HFFc6 (cell line): ENCODE data around the gene D2HGDH. TPM values are rescaled to one million over a fixed set of nuclear protein-coding genes. Genes with fewer than 3 reads are reported as not detected.
A peak's percentile ranks its signal among the peaks of the same experiment; 100 is the strongest.

Source experiments
- DNase-seq: peaks from one replicate; pipeline ENCODE4 v3.0.0-alpha.2; 2018
- H3K27ac Mint-ChIP-seq: 2 replicates; pipeline ENCODE4 v1.8.0; 2020; ENCODE audit warnings: mild to moderate bottlenecking, mixed read lengths
- H3K27me3 Mint-ChIP-seq: 2 replicates; pipeline ENCODE4 v1.8.0; 2021; ENCODE audit warnings: mild to moderate bottlenecking, moderate library complexity, mixed read lengths; ENCODE audit not compliant: insufficient read depth
- H3K36me3 Mint-ChIP-seq: 2 replicates; pipeline ENCODE4 v1.8.0; 2021; ENCODE audit warnings: low read depth, mixed read lengths
- H3K4me1 Mint-ChIP-seq: 2 replicates; pipeline ENCODE4 v1.8.0; 2020; ENCODE audit warnings: low read depth, mixed read lengths
- H3K4me3 Mint-ChIP-seq: 2 replicates; pipeline ENCODE4 v1.8.0; 2020; ENCODE audit warnings: mild to moderate bottlenecking, moderate library complexity, mixed read lengths
- H3K9me3 Mint-ChIP-seq: 2 replicates; pipeline ENCODE4 v1.8.0; 2020; ENCODE audit warnings: mild to moderate bottlenecking, mixed read lengths
- CTCF ChIP-seq: fragments of 200-600 bp; sonication (generic); IDR thresholded peaks from 2 replicates; pipeline ENCODE4 v1.5.0; 2021; ENCODE audit warnings: antibody characterized with exemption, mild to moderate bottlenecking
- long read RNA-seq: library from polyadenylated mRNA; unstranded; transcript quantifications from one replicate; pipeline ENCODE4 v2.0.0, GENCODE V29; 2019
- total RNA-seq, 6 experiments: library from RNA; stranded (reverse); fragmentation: NEBNext Ultra II Directional; extraction: Animal tissue kit (Norgen Biotek cat#: 25700); gene quantifications; 2 replicates in 1 of 6; 3 replicates in 5 of 6; pipeline ENCODE4 v1.2.3, GENCODE V29; 2021

The D2HGDH gene
- total RNA-seq = 10 to 100 TPM; 14.0 to 21.6 (median 16.4) TPM
- long read RNA-seq, transcript D2HGDH-201 (10 exons, 2,617 nt) = major isoform, 9 of 19 reads
- long read RNA-seq, partial matches to known transcripts = 4 of 19 reads
- long read RNA-seq, other reads (novel, unspliced or antisense) = 5 of 19 reads

GRCh38 chr2:241734467-241735208, at the start of gene D2HGDH:
TSS of gene D2HGDH (plus strand) at chr2:241734630. CDS start at chr2:241735225, 595 bp downstream.
- peak; percentile 69 for DNase-seq
- H3K9me3 Mint-ChIP-seq = no peaks in the 10 kb centered on the region
- 0 out of 2 replicates have a peak within 1 kb of the TSS, but pooled peaks have one; percentile 13 for H3K27ac Mint-ChIP-seq
- TF ChIP-seq CTCF = no peak
- H3K4me1 Mint-ChIP-seq = peaks cover 18% of the 10 kb centered on the region
- H3K4me3 Mint-ChIP-seq = peak within 1 kb of the TSS; percentile 83
- H3K27me3 Mint-ChIP-seq = no peaks in the 10 kb centered on the region; the same call in 1 of the 2 replicates
- H3K36me3 Mint-ChIP-seq = peaks cover 4% of the 10 kb centered on the region; the same call in 1 of the 2 replicates

GRCh38 chr2:241686324-241686649, 48.1 kb upstream of the D2HGDH start:
- Mint-ChIP-seq H3K9me3 (no peaks in the 10 kb centered on the region), H3K36me3 (peaks cover 38% of the 10 kb centered on the region), H3K27ac (peak overlapping the region; percentile 76), H3K27me3 (no peaks in the 10 kb centered on the region; the same call in 1 of the 2 replicates), H3K4me3 (peak overlapping the region; percentile 92), H3K4me1 (peaks cover 27% of the 10 kb centered on the region)
- DNase-seq = no peak
- TF ChIP-seq CTCF = no peak

- TF ChIP-seq CTCF = no peak
- Mint-ChIP-seq H3K4me3 (peak within 1 kb of the TSS; percentile 92), H3K36me3 (peaks cover 33% of the 10 kb centered on the region), H3K4me1 (peaks cover 22% of the 10 kb centered on the region), H3K9me3 (no peaks in the 10 kb centered on the region), H3K27ac (peak within 1 kb of the TSS; percentile 95), H3K27me3 (no peaks in the 10 kb centered on the region; the same call in 1 of the 2 replicates)
- DNase-seq = peak; percentile 95
Measured at GRCh38 chr2:241686650-241687425, 47.6 kb upstream of the D2HGDH start, which contains the start of gene DTYMK. TSS of gene DTYMK (minus strand) at chr2:241686815. CDS start at chr2:241686783, 32 bp downstream.

- Mint-ChIP-seq H3K27me3 (peaks cover 4% of the 10 kb centered on the region), H3K36me3 (peaks cover 34% of the 10 kb centered on the region), H3K4me3 (no peak overlapping the region), H3K27ac (no peak overlapping the region), H3K9me3 (no peaks in the 10 kb centered on the region), H3K4me1 (peaks cover 25% of the 10 kb centered on the region)
- DNase-seq = no peak
- no peak for TF ChIP-seq CTCF
Measured at GRCh38 chr2:241689306-241689705, 45.1 kb upstream of the D2HGDH start.

GRCh38 chr2:241690202-241690717, 44.2 kb upstream of the D2HGDH start:
- peaks cover 4% of the 10 kb centered on the region for H3K27me3 Mint-ChIP-seq
- no peak overlapping the region for H3K4me3 Mint-ChIP-seq
- peaks cover 20% of the 10 kb centered on the region for H3K4me1 Mint-ChIP-seq
- DNase-seq = no peak
- TF ChIP-seq CTCF = no peak
- H3K27ac Mint-ChIP-seq = peak overlapping the region; percentile 16; the same call in 1 of the 2 replicates
- H3K9me3 Mint-ChIP-seq = no peaks in the 10 kb centered on the region
- H3K36me3 Mint-ChIP-seq = peaks cover 29% of the 10 kb centered on the region
